GM18907 (cell line): ENCODE measurements around the gene ANKRD11.

Source experiments
- ATAC-seq: cut with Tn5 transposase; IDR thresholded peaks from one replicate; pipeline ENCODE4 v1.9.1; 2021; ENCODE audit warnings: mild to moderate bottlenecking, moderate library complexity; ENCODE audit not compliant: unreplicated experiment

ANKRD11 gene

GRCh38 chr16:89291363-89291762 is 199.0 kb downstream of the ANKRD11 start:
- ATAC-seq = no peak

- no peak for ATAC-seq
These were observed 199.5 kb downstream of the ANKRD11 start for GRCh38 chr16:89290887-89291286.

- ATAC-seq = no peak
These were observed 199.9 kb downstream of the ANKRD11 start for GRCh38 chr16:89290472-89290871.

GRCh38 chr16:89289428-89290395 is 200.6 kb downstream of the ANKRD11 start:
- no peak for ATAC-seq

- ATAC-seq = no peak
These were observed 201.4 kb downstream of the ANKRD11 start for GRCh38 chr16:89288966-89289365.

GRCh38 chr16:89288577-89288844 is 201.8 kb downstream of the ANKRD11 start:
- no peak for ATAC-seq

GRCh38 chr16:89287777-89288576 is 202.4 kb downstream of the ANKRD11 start:
- no peak for ATAC-seq

- no peak for ATAC-seq
These were observed 204.3 kb downstream of the ANKRD11 start for GRCh38 chr16:89286096-89286495.

GRCh38 chr16:89285381-89285780 is 205.0 kb downstream of the ANKRD11 start:
- no peak for ATAC-seq

GRCh38 chr16:89283449-89283848 is 206.9 kb downstream of the ANKRD11 start:
- no peak for ATAC-seq

GRCh38 chr16:89282523-89282922 is 207.8 kb downstream of the ANKRD11 start:
- ATAC-seq = no peak

GRCh38 chr16:89281829-89282228 is 208.5 kb downstream of the ANKRD11 start:
- no peak for ATAC-seq

- no peak for ATAC-seq
These were observed 209.2 kb downstream of the ANKRD11 start for GRCh38 chr16:89281189-89281577.

GRCh38 chr16:89280546-89281188 is 209.7 kb downstream of the ANKRD11 start:
- no peak for ATAC-seq

- no peak for ATAC-seq
These were observed 210.5 kb downstream of the ANKRD11 start for GRCh38 chr16:89279666-89280481.

- no peak for ATAC-seq
These were observed 211.7 kb downstream of the ANKRD11 start for GRCh38 chr16:89278441-89279240.

GRCh38 chr16:89277641-89278341 is 212.6 kb downstream of the ANKRD11 start:
- no peak for ATAC-seq

GRCh38 chr16:89277049-89277448 is 213.3 kb downstream of the ANKRD11 start:
- ATAC-seq = no peak
